HG03439 (cell line): ENCODE data around the gene LOX.
A peak's percentile ranks its signal among the peaks of the same experiment; 100 is the strongest.

ENCODE experiments used
- ATAC-seq: cut with Tn5 transposase; IDR thresholded peaks from one replicate; pipeline ENCODE4 v1.9.1; 2021; ENCODE audit warnings: mild to moderate bottlenecking, moderate library complexity; ENCODE audit not compliant: unreplicated experiment

Gene LOX, protein sequence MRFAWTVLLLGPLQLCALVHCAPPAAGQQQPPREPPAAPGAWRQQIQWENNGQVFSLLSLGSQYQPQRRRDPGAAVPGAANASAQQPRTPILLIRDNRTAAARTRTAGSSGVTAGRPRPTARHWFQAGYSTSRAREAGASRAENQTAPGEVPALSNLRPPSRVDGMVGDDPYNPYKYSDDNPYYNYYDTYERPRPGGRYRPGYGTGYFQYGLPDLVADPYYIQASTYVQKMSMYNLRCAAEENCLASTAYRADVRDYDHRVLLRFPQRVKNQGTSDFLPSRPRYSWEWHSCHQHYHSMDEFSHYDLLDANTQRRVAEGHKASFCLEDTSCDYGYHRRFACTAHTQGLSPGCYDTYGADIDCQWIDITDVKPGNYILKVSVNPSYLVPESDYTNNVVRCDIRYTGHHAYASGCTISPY

DNA sequence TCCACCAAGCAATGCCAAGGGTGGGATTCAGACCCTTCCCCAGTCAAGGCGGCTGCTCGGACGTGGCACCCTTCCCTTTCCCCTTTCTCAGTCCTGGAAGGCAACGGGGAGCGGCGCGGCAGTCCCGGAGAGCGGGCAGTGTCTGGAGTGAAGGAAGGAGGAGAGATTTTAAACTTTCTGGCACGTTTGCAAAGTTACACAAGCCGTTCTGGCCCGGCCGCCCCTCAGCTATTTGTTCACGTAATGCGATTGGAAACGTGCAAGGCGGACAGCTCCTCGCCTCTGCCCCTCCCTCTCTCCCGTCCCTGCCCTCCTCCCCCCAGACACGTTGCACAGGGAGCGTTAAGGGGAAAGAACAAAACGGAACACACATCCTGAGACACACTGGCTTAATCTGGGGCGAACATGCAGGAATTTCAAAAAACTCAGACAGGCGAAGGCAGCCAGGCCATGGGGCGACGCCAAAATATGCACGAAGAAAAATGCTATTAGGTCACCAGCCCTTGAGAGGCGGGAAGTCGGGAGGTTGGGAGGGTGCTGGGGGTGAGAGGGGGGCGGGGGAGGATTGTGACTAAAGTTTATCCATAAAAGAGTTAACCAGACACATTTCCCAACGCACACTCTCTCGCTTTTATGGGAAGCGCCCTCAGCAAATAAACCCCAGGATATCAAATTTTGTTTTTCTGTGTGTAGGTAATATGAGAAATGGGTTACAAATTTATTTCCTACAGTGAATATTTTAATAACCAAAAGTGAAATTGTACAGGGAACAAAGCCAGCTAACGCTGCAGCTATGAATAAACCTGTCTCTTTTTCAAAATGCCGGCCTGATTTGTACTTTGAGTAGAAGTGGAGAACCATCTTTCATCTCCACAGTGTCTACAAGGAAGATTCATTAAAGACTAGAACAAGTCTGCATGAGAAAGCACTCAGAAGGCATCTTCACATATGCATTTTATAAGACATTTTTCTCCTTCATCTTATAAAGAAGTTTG lies at the start of gene LOX:
LOX (minus strand) TSS at position 144 of the 995 bp plus-strand sequence. CDS start 274 bp downstream, outside the sequence.
- no peak for ATAC-seq

DNA sequence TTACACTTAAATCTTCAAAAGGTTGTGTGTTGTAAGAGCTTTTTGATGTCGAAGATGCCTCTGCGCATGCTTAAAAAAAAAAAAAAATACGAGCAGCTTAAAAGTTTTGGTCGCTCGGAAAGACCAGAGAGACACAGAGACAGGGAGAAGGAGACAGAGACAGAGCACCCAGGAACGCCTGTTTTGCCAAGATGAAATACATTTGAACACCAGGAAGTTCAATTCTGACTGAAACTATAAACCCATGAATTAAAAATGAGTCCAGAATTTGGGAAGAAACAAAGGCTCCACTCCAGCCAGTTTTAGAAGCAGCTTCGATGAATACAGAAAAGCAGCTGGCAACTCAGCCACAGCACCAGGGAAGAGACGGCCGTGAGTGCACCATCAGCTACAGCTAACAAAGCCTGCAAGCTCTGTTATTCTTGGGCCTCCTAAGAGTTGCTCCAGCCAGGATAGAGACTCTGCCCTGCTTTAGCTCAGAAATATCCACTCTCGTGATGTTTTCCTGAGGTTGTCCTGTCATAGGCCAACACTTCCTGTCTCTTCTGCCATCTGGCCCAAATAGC lies 48.8 kb upstream of the LOX start:
- ATAC-seq = no peak

DNA sequence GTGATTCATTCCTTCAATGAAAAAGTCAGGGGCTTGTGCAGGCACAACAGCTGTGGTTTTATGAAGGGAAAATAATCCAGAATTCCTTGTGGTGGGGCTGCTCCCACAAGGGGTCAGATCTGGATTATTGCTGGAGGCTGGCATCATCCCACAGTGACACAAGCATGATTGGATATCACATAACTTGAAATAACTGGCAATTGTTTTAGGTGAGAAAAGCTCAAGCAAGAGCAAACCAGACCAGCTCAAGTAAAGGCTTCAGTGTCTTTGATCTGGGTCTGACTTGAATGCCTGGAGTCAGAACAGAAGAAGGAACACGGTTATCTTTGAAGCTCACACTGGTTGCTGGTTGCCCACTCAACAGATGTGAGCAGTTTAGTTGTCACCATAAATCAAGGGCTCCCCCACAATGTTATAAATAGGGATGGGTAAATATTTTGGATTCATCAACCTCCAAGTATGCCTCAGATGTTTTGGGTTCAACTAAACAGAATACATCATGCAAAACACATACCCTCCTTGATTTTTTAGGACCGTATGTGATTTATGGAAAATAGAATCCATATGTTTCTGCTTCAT lies 48.2 kb upstream of the LOX start:
- ATAC-seq = no peak

DNA sequence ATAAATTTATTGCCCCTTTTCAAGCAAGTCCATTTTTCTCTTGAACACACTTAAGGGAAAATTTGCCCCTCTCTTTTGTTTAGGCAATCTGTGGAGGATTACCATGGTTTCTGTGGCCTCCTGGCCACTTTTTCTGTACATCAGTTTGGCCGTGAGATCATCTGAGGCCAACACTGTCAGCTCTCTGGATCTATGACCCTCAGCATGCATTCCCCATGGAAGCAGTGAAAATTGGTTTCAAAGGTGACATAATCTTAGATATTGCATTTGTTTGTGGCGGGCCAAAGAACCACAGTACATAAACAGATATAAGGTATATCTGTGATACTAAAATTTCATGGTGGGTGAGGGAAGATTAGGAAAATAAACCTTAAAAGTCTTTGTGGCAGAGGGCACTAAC lies 46.7 kb upstream of the LOX start:
- no peak for ATAC-seq

DNA sequence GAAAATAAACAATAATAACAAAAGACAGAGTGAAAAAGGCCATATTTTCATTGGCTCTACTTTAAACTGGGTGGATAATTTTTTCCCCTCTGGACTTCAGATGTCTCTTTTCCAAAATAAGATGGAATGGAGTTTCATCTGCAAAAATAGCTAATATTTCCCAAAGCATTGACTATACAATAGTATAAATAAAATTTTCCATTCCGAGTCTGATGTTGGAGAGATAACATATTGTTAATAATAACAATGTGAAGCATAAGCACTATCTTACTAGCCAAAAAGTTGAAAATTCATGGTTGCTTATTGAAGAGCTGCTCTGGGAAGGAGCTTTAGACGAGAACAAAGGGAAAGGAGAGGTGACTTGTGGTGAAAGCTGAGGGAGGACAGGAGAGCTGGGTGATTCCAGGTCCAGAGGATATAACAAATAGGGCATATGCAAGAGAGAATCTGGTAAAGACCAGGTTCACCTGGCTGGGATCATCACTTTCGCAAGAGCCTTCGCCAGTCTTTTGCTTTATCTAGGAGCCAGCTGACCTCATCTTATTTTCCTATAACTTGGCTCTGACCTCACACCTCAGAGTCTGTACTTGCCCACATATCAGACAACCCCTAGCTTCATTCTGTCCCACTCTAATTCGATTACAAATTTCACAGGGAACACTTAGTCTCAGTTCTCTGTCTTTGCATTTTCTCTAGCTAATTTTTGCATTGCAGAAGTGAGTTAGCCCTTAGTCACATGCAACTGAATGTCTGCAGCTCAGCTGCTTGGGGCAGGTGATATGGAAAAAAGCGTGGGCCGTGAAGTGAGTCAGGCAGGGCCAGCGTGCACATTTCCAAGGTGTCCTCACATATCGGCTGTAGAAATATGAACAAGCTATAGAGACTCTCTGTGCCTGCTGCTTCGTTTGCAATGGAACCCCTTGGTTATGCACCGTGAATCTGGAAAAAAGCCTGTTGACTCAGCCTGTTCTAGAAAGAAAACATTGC lies 43.7 kb upstream of the LOX start:
- ATAC-seq = no peak

DNA sequence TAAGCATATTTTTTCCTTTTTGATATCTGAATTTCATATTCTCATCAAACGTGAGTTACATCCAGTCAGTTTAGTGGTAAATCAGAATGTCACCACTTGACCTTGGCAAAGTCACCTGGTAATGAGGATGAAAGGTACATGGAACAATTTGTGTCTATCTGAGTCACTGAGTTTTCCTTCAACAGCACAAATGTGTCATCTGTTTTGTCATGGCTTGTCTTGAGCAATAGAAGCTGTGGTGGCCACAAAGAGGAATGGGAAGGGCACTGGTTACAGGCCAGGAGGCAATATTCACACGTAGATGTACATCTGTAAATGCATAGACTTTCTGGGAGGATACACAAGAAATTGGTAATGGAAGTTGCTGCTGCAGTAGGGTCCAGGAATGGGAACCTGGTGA lies 42.9 kb upstream of the LOX start:
- no peak for ATAC-seq

DNA sequence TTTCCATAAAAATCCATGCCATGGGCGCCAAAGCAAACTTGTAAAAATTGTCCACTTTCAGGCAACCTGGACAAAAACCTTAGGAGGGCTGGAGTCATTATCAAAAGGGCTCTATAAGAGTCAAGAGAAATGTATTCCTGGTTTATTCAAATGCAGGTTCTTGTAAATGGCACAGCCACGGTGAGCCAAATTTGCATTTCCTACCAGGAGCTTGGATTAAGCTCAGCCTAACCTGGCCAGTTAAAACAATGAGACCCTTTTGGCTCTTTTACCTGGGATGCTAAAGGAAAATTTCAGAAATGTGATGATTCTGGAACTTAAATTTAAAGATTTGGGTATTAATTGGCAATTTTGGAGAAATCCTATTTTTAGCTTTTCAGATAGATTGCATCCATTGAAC lies 42.4 kb upstream of the LOX start:
- ATAC-seq = no peak

DNA sequence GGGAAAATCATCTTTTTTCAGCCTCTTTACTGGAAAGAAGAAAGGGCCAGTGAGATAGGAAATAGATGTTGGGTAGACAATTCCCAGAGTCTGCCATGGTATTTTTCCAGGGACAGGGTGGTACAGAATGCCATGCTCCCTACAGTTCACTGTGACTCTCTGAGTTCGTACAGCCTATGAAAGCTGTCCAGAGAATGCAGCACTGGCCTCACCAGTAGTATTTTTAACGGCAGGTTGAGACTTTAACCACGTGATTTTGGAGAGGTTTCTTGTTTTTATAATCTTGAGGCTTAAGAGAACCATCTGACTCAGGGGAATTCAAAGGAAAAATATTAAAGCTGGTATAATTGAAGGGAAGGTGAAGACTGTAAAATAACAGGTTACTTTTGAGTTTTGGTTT lies 41.1 kb upstream of the LOX start:
- ATAC-seq = no peak

DNA sequence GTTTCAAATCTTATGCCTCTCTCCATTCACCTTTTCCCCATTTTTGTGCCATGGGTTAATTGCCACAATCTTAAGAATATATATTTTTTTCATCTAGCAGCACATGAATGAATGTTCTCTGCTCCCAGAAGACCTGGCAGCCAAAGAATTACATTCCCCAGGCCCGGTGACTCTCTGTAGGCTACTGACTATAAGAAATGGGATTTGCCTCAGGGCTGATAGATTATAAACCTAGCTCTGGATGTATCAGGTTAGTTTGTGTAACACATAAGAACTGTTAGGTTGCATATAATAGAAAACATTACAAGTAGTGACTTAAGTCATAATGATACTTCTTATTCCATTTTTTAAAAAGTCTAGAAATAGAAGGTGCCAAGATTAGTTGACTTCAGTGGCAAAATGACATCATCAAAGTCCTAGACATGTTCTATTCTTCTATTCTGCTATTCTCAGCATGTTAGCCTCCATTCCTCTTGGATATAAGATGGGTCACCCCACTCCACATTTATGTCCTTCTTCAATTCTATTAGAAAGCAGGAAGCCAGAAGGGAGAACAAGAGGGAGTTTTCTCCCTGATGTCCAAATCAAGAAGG lies 40.4 kb upstream of the LOX start:
- ATAC-seq = no peak

DNA sequence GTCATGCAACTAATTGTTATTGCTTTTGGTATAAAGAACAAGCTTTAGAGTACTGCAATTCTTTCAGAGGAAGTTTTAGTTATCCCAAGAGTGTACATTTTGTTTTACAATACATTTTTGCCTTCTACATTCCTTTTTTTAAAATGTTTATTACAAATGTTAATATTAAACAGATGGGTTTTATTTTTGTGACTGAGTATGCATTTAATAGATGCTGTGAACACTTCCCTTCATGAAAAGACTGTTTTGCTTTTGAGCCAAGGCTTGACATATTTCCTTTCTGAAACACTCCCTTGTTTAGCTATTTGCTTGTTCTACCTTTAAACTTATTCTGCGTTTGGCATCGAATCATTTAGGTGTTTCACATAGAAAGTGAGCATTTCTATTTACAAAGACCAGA lies 36.4 kb upstream of the LOX start:
- ATAC-seq = no peak

DNA sequence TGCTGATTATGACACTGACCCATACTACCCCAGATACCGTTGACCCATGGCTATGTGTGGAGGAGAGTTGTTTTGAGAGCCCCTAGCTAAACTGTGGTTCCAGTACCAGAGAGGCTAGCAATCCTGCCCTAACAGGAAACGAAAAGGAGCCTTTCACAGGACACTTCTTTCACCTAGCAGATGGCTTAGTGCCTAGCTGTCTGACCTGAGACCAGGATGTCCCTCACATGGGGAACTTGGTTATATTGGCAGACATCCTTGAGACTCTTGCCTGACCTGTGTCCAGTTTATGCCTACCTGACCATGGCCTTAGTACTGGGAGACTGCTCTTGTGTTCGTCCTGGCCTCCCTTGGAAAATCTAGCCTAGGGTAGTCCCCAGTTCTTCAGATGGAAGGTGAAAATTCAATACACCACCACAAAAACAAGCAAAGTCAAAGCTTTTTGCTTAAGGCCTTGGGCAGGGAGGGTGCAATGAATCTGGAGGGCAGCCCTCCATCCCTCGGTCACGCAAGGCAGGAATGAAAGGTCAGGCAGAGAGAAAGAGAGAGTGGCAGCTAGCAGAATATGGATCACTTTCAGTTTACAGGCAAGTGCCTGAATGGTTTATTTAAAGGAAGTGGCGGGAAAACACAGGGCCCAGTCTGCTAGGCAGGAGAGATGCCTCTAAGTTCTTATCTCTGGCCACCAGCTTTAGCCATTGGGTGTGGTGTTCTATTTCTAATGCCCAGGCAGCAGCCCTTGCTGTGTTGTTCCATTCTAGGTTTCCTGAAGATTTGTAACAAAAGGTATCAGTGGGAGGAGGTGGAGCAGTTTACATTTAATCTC lies 34.9 kb upstream of the LOX start:
- no peak for ATAC-seq

DNA sequence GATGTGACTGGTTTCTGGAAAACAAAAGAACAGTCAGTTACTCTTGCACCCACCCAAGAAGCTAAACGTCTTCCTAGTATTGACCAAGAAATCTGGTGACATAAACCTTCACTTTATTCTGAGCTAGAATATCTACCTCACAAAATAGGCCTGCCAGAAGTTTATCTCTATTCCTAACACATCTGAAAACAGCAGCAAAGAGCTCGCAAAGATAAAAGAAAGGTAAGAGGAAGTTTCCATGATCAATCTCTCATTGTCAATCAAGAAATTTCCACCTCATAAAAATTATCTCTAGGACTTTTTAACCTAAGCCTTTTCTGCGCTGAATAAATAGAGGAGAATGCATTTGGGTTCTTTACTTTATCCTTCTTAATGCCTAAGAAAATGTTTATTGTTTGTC lies 34.0 kb upstream of the LOX start:
- no peak for ATAC-seq

DNA sequence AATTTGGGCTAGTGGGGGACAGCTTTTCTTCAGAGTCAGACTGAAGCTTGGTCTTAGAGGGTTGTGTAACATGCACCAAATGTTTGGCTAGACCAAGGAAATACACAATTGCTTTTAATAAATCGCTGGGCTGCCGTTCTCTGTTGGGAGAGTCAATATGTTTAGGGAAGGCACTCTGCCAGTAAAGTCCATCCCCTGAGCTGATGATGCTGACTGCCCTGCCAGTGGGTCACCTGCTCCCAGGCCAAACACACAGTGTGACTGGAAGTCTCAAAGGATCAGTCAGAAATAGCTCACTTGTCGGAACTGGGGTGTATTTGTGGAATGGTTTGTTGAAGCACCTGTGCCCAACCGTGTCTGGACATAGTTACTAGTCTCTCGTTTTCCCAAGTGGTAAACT lies 33.4 kb upstream of the LOX start:
- ATAC-seq = no peak

DNA sequence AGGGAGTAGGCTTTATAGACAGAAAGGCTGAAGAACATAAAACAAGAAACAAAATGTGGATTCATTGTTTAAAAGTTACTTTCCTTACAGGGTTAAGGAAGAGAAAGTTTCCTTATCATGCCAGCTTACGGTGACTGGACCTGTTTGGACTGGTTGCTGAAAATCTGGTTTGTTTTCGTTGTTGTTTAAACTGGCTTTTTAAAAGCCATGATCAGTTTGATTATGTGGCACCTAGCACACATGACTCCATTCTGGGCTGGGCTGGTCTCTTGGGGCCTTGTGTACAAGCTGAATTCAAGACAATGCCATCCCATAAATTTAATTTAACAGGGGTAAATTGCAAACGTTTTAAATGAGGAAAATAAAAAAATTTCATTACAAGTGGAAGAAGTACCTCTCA lies 32.9 kb upstream of the LOX start:
- no peak for ATAC-seq

DNA sequence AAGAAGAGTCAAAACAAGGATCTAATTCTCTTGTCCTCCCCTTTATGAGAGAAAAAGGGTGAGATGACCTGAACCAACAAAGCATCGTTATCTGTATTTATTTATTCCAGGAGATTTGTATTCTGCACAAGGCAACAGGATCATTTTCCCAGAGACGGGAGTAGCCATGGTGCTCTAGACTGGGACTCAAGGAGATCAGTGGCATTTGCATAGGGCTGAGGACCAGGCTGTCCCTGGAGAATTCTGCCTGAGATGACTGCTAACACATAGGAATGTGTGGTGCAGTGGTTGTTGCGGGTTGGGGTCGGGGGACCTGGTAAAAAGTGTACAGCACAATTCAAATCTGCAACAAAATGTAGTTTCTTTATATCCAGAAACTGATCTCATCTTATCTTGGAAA lies 29.0 kb upstream of the LOX start:
- ATAC-seq = no peak

DNA sequence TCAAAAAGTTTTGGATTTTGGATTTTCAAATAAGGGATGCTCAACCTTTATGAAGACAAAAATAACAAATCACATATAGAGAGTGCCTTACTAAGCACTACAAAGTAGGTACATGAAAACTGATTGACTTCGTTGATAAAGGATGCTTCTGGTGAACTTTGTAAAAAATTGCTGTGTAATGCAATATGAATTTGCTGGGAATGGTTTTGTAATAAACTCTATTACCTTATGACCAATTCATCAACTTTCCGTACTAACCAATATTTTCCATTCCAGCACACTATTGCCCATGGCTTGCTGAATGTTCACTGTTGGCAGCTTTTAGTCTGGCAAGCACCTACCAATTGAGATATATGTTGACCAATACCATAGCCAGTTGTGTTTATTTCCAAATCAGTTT lies 27.9 kb upstream of the LOX start:
- no peak for ATAC-seq

DNA sequence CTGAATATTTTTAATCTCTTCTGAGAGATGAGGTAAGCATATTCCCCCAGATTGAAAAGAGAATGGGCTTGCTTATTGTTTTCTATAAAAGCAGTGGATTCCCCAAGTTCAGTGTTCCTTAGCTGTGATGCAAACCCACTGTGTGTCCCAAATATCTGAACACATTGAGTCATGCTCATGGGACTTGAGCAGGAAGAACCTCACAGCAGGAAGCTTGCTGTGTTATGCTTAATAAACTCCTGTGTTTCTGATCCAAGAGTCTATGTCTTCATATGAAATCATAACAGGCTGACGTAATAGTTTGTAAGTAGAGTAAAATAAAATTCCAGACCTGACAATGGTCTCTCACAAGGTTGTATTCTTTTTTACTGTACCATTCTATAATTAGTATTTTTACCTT lies 24.8 kb upstream of the LOX start:
- no peak for ATAC-seq

DNA sequence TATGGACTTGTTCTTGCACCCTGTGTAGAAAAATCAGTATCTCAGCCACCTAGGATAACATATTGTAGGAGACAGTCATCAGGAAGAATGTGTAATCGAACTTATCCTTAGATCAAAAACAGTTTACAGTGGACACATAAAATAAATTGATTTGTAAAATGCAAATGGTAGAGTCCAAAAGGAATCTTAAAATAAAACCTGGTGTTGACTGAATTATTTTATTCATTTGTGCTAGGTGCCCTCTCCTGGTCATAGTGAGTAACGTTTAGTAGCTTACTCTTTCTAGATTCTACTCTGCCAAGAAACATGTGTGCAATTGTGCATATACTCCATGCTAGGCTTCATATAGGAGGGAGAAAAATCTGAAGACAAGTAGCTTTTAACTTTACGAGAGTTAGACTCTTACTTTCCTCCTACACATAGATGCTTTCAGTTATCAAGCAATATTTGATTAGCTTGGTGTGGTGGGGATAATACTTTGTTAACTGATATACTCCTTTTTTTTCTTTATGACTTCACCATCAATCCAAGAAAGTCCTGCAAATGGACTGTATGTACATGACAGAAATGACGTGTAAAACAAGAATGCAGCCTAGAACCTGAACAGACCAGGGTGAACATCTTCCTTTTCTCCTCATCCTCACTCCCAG lies 23.7 kb upstream of the LOX start:
- peak; percentile 69 for ATAC-seq
